Left cardiac atrium (tissue), 4 donors: Measurements from ENCODE around the gene RAET1E. TPM values are rescaled to one million over a fixed set of nuclear protein-coding genes. Genes with fewer than 3 reads are reported as not detected.
"Not testable (repeated sequence)": the region's sequence is repeated elsewhere in the genome, so short reads cannot be mapped to it uniquely, and the experiment has no call there.

Experiments used
- ATAC-seq, 2 donors: fragments of 200-7000 bp; cut with Tn5 transposase; one replicate each; pipeline ENCODE4 v1.9.1; 2020; ENCODE audit warnings: mild to moderate bottlenecking in 2 of 2, moderate library complexity in 2 of 2
- DNase-seq: peaks from one replicate; pipeline ENCODE4 v3.0.0-alpha.2; 2020
- intact Hi-C, 2 donors: fragments of 100-400 bp; cut with DNase I; formaldehyde crosslinking; loops; one replicate each; pipeline versions ENCODE4 v1.14.1 to v1.15.1; 2022 to 2023
- total RNA-seq, 2 donors: library from RNA; stranded (reverse); fragmentation: NEBNext Ultra II Directional; extraction: Animal tissue kit (Norgen Biotek cat#: 25700); gene quantifications; one replicate each; pipeline ENCODE4 v1.2.1, GENCODE V29; 2021
- donor health status: DM: no; HTN: yes; CAD: no.
- donor health status: DM: no; HTN: yes; CAD: no; lungs with severe emphysema.
- donor health status: DM: yes; HTN: yes; CAD: no.
- donor health status: Dilated cardiomyopathy.

The RAET1E gene
- total RNA-seq, 2 donors from 2014 or later = 0.89 to 1.2 TPM

- intact Hi-C loops = no loop called here
- DNase-seq (no peak), ATAC-seq (no peak)
These were observed 18.3 kb upstream of the RAET1E start for GRCh38 chr6:149915970-149916865.

GRCh38 chr6:149913540-149914240 lies 15.8 kb upstream of the RAET1E start:
- ATAC-seq = no peak
- no peak for DNase-seq
- intact Hi-C loops = no loop called here

GRCh38 chr6:149913085-149913484 lies 15.2 kb upstream of the RAET1E start:
- DNase-seq = no peak
- ATAC-seq = no peak

GRCh38 chr6:149912680-149913079 lies 14.8 kb upstream of the RAET1E start:
- DNase-seq, ATAC-seq, intact Hi-C loops: not testable (repeated sequence)

More at GRCh38 chr6:149913085-149913484, 15.2 kb upstream of the RAET1E start:
- intact Hi-C loops = no loop called here

GRCh38 chr6:149910721-149911151 lies 12.8 kb upstream of the RAET1E start:
- no peak for DNase-seq
- ATAC-seq = no peak
- intact Hi-C loops = no loop called here

- ATAC-seq (no peak), DNase-seq (no peak)
- intact Hi-C loops = no loop called here
These were observed 12.0 kb upstream of the RAET1E start for GRCh38 chr6:149909701-149910470.

GRCh38 chr6:149908480-149908879 lies 10.6 kb upstream of the RAET1E start:
- intact Hi-C loops, ATAC-seq, DNase-seq: not testable (repeated sequence)

- no peak for ATAC-seq
- intact Hi-C loops = no loop called here
- no peak for DNase-seq
These were observed 9.4 kb upstream of the RAET1E start for GRCh38 chr6:149907317-149907716.

- ATAC-seq (no peak), DNase-seq (no peak)
- intact Hi-C loops = no loop called here
These were observed 8.5 kb upstream of the RAET1E start for GRCh38 chr6:149906405-149906804.

GRCh38 chr6:149905911-149906371 lies 8.0 kb upstream of the RAET1E start:
- intact Hi-C loops = no loop called here
- no peak for DNase-seq
- ATAC-seq = no peak

- DNase-seq = no peak
- intact Hi-C loops = no loop called here
- ATAC-seq = no peak
These were observed 7.5 kb upstream of the RAET1E start for GRCh38 chr6:149905371-149905910.

- intact Hi-C loops = no loop called here
- no peak for DNase-seq
- ATAC-seq = peak in 1 of 2 donors; percentile 13
These were observed 6.9 kb upstream of the RAET1E start for GRCh38 chr6:149904661-149905370.

GRCh38 chr6:149903938-149904611 lies 6.2 kb upstream of the RAET1E start:
- intact Hi-C loops = no loop called here
- ATAC-seq (no peak), DNase-seq (no peak)

GRCh38 chr6:149901444-149902140 lies 3.7 kb upstream of the RAET1E start:
- no peak for DNase-seq

GRCh38 chr6:149900620-149901443 lies 2.9 kb upstream of the RAET1E start:
- intact Hi-C loops = no loop called here
- ATAC-seq (peak; percentile 8 to 13), DNase-seq (no peak)

More at GRCh38 chr6:149901444-149902140, 3.7 kb upstream of the RAET1E start:
- ATAC-seq = no peak
- intact Hi-C loops = no loop called here

GRCh38 chr6:149899926-149900619 lies 2.2 kb upstream of the RAET1E start:
- intact Hi-C loops = no loop called here
- no peak for ATAC-seq
- DNase-seq = no peak
